ENCODE results near the gene SLC2A9.

DNA sequence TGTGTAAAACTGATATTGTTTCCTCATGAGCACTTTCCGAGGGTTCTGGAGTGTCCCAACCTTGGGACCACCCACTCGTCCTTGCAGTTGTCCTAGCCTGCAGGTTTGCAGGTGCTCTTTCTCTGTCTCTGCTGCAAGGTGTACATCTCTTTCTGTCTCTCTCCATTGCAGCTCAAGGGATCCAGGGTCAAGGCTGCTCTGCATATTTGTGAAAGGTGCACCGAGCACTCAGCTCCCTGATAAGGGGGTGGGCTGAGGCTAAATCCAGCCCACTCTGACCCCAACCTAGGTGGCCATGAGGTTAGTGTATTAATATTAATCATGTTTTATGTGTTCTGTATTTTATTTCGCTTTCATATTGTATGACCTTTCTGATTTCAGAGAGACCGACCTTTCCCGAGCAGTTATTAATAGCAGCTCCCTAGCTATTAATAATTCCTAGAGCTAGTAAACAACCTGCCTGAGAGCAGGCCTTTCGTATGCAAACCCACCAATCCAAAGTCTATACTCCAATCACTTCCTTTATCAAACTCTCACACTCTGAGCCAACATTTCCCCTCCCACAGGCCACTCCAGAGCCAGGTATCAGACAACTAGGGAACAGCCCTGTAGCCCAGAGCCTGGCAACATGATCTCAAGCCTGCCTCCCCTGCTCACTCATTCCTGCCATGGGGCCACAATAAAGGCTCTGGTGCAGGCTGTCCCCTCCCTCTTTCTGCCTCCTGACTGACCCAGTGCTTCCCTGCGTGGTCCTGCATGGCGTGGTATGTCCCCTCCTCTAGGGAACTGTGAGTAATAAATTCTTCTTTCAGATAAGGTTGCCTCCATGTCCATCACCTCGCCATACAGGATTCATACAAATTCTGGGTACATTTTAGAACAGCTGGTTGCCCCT, 73.9 kb downstream of the SLC2A9 start:
- TF ChIP-seq, protein P1, sequence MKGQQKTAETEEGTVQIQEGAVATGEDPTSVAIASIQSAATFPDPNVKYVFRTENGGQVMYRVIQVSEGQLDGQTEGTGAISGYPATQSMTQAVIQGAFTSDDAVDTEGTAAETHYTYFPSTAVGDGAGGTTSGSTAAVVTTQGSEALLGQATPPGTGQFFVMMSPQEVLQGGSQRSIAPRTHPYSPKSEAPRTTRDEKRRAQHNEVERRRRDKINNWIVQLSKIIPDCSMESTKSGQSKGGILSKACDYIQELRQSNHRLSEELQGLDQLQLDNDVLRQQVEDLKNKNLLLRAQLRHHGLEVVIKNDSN (IDR thresholded peaks at IDR 0.05), result no peak
- TF ChIP-seq RAD21 (IDR thresholded peaks at IDR 0.05; ENCODE audit: low read depth) (no peak), YY1 (IDR thresholded peaks at IDR 0.05; ENCODE audit: low read depth) (no peak), EP300 (IDR thresholded peaks at IDR 0.05; ENCODE audit: borderline replicate concordance) (no peak), TCF12 (IDR thresholded peaks at IDR 0.05; ENCODE audit: low read depth) (no peak), TAF1 (IDR thresholded peaks at IDR 0.05; ENCODE audit: low read depth) (no peak), FOXM1 (IDR thresholded peaks at IDR 0.05; ENCODE audit: borderline replicate concordance, low read depth) (no peak), CEBPB (IDR thresholded peaks at IDR 0.05) (no peak), CREB1 (IDR thresholded peaks at IDR 0.05; ENCODE audit: low read depth) (no peak), ZBTB7A (IDR thresholded peaks at IDR 0.05; ENCODE audit: low read depth) (no peak), NFIC (IDR thresholded peaks at IDR 0.05) (no peak), EGR1 (IDR thresholded peaks at IDR 0.05) (no peak)
- TF ChIP-seq, protein P2, sequence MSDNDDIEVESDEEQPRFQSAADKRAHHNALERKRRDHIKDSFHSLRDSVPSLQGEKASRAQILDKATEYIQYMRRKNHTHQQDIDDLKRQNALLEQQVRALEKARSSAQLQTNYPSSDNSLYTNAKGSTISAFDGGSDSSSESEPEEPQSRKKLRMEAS (IDR thresholded peaks at IDR 0.05), result no peak
- TF ChIP-seq, protein P3, sequence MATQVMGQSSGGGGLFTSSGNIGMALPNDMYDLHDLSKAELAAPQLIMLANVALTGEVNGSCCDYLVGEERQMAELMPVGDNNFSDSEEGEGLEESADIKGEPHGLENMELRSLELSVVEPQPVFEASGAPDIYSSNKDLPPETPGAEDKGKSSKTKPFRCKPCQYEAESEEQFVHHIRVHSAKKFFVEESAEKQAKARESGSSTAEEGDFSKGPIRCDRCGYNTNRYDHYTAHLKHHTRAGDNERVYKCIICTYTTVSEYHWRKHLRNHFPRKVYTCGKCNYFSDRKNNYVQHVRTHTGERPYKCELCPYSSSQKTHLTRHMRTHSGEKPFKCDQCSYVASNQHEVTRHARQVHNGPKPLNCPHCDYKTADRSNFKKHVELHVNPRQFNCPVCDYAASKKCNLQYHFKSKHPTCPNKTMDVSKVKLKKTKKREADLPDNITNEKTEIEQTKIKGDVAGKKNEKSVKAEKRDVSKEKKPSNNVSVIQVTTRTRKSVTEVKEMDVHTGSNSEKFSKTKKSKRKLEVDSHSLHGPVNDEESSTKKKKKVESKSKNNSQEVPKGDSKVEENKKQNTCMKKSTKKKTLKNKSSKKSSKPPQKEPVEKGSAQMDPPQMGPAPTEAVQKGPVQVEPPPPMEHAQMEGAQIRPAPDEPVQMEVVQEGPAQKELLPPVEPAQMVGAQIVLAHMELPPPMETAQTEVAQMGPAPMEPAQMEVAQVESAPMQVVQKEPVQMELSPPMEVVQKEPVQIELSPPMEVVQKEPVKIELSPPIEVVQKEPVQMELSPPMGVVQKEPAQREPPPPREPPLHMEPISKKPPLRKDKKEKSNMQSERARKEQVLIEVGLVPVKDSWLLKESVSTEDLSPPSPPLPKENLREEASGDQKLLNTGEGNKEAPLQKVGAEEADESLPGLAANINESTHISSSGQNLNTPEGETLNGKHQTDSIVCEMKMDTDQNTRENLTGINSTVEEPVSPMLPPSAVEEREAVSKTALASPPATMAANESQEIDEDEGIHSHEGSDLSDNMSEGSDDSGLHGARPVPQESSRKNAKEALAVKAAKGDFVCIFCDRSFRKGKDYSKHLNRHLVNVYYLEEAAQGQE (IDR thresholded peaks at IDR 0.05; ENCODE audit: low read depth), result no peak
